IMR-90 (cell line): ENCODE measurements around the gene DICER1. TPM values are rescaled to one million over a fixed set of nuclear protein-coding genes. Genes with fewer than 3 reads are reported as not detected.

ENCODE experiments used
- ATAC-seq: fragments of 200-7000 bp; cut with Tn5 transposase; 2 replicates; pipeline ENCODE4 v1.9.1; 2020; ENCODE audit warnings: low read depth, mild to moderate bottlenecking, moderate library complexity
- BruUV-seq: library from RNA; stranded (reverse); fragments of 400-500 nt; replicated peaks from 2 replicates; lab custom pipeline; 2021; lab: Mats Ljungman, UMichigan
- CTCF ChIA-PET: fragments of 300-600 bp; formaldehyde crosslinking; extraction: SDS; loops from one replicate; lab custom pipeline; 2021; ENCODE audit warnings: antibody characterized with exemption; lab: Yijun Ruan, JAX
- POLR2A ChIA-PET: fragments of 300-600 bp; sonication (Branson Sonifier 250); formaldehyde crosslinking; loops from one replicate; lab custom pipeline; 2022; ENCODE audit warnings: antibody characterized with exemption; ENCODE audit not compliant: unreplicated experiment; lab: Charles Lee
- DNase-seq: peaks from one replicate; pipeline ENCODE4 v3.0.0; 2013
- H2AFZ ChIP-seq: replicated peaks from 2 replicates; pipeline ENCODE3; 2013; ENCODE audit warnings: low read length, mild to moderate bottlenecking; ENCODE audit not compliant: poor library complexity
- H2AK5ac ChIP-seq: 2 replicates; pipeline ENCODE4 v1.6.1; 2013; ENCODE audit warnings: low read depth, low read length, inconsistent platforms
- H2AK9ac ChIP-seq: replicated peaks from 2 replicates; pipeline ENCODE3; 2013; ENCODE audit warnings: mild to moderate bottlenecking, low read depth, low read length, moderate library complexity; ENCODE audit not compliant: poor library complexity
- H2BK120ac ChIP-seq: 2 replicates; pipeline ENCODE4 v1.6.1; 2013; ENCODE audit warnings: low read depth, low read length, inconsistent platforms
- H2BK15ac ChIP-seq: 3 replicates; pipeline ENCODE4 v1.6.1; 2013; ENCODE audit warnings: low read depth, low read length, inconsistent platforms
- H2BK20ac ChIP-seq: 2 replicates; pipeline ENCODE4 v1.6.1; 2013; ENCODE audit warnings: low read depth, mild to moderate bottlenecking, inconsistent platforms, low read length, moderate library complexity
- H2BK5ac ChIP-seq: 2 replicates; pipeline ENCODE4 v1.6.1; 2013; ENCODE audit warnings: mild to moderate bottlenecking, low read depth, low read length, inconsistent platforms; ENCODE audit not compliant: poor library complexity, severe bottlenecking
- H3K14ac ChIP-seq: replicated peaks from 2 replicates; pipeline ENCODE4 v1.6.1; 2013; ENCODE audit warnings: low read depth, low read length, inconsistent platforms
- H3K18ac ChIP-seq: 2 replicates; pipeline ENCODE4 v1.6.1; 2013; ENCODE audit warnings: low read depth, low read length, control low read depth
- H3K23ac ChIP-seq: 2 replicates; pipeline ENCODE4 v1.6.1; 2013; ENCODE audit warnings: low read depth, low read length, inconsistent platforms
- H3K27ac ChIP-seq: 2 replicates; pipeline ENCODE4 v1.5.1; 2013; ENCODE audit warnings: mild to moderate bottlenecking, control low read depth, low read length; ENCODE audit not compliant: insufficient read depth
- H3K27me3 ChIP-seq: 2 replicates; pipeline ENCODE4 v1.6.1; 2013; ENCODE audit warnings: low read length; ENCODE audit not compliant: control insufficient read depth, insufficient read depth
- H3K36me3 ChIP-seq: 2 replicates; pipeline ENCODE4 v1.6.1; 2013; ENCODE audit warnings: low read length, mixed read lengths; ENCODE audit not compliant: control insufficient read depth, insufficient read depth
- H3K4ac ChIP-seq: 2 replicates; pipeline ENCODE4 v1.6.1; 2013; ENCODE audit warnings: low read depth, low read length, inconsistent platforms
- H3K4me1 ChIP-seq: 2 replicates; pipeline ENCODE4 v1.6.1; 2013; ENCODE audit warnings: low read length, mixed read lengths; ENCODE audit not compliant: control insufficient read depth, insufficient read depth
- H3K4me2 ChIP-seq: 2 replicates; pipeline ENCODE4 v1.6.1; 2013; ENCODE audit warnings: low read depth, mild to moderate bottlenecking, control low read depth, low read length, moderate library complexity
- H3K4me3 ChIP-seq: 2 replicates; pipeline ENCODE4 v1.5.1; 2013; ENCODE audit warnings: low read depth, mild to moderate bottlenecking, control low read depth, low read length, moderate library complexity; ENCODE audit not compliant: insufficient read depth
- H3K56ac ChIP-seq: 2 replicates; pipeline ENCODE4 v1.6.1; 2013; ENCODE audit warnings: low read length, inconsistent platforms; ENCODE audit not compliant: insufficient read depth; ENCODE audit errors: extremely low read depth
- H3K79me1 ChIP-seq, 2 experiments: 2 replicates each; pipeline ENCODE4 v1.6.1; 2013; ENCODE audit warnings: low read length in 2 of 2, inconsistent platforms in 1 of 2, low read depth in 1 of 2
- H3K9ac ChIP-seq: 2 replicates; pipeline ENCODE4 v1.6.1; 2013; ENCODE audit warnings: low read depth, low read length, control low read depth
- H3K9me1 ChIP-seq: 2 replicates; pipeline ENCODE4 v1.6.1; 2013; ENCODE audit warnings: low read length, inconsistent platforms; ENCODE audit not compliant: insufficient read depth
- H3K9me3 ChIP-seq: 2 replicates; pipeline ENCODE4 v1.6.1; 2013; ENCODE audit warnings: low read length; ENCODE audit not compliant: control insufficient read depth, insufficient read depth
- H4K20me1 ChIP-seq: 2 replicates; pipeline ENCODE4 v1.6.1; 2013; ENCODE audit warnings: low read length, inconsistent platforms; ENCODE audit not compliant: insufficient read depth
- H4K5ac ChIP-seq: 2 replicates; pipeline ENCODE4 v1.6.1; 2013; ENCODE audit warnings: mild to moderate bottlenecking, low read depth, low read length, control low read depth
- H4K8ac ChIP-seq, 2 experiments: 2 replicates each; pipeline ENCODE4 v1.6.1; 2013; ENCODE audit warnings: low read depth in 2 of 2, low read length in 2 of 2, control low read depth in 1 of 2, inconsistent platforms in 1 of 2
- H4K91ac ChIP-seq: 2 replicates; pipeline ENCODE4 v1.6.1; 2013; ENCODE audit warnings: low read depth, low read length, inconsistent platforms; ENCODE audit not compliant: insufficient read depth
- BHLHE40 ChIP-seq: fragments of 150-350 bp; IDR thresholded peaks from 2 replicates; pipeline ENCODE4 v1.6.1; 2016; ENCODE audit warnings: mild to moderate bottlenecking, low read depth, low read length
- CEBPB ChIP-seq: IDR thresholded peaks from 2 replicates; pipeline ENCODE4 v1.6.1; 2012; ENCODE audit warnings: low read depth, low read length, improper control_type of control experiment
- CHD1 ChIP-seq: IDR thresholded peaks from 2 replicates; pipeline ENCODE4 v1.6.1; 2012; ENCODE audit warnings: low read depth, low read length, improper control_type of control experiment
- FOS ChIP-seq: fragments of 150-350 bp; IDR thresholded peaks from 2 replicates; pipeline ENCODE4 v1.6.1; 2016; ENCODE audit warnings: low read depth, low read length
- MAZ ChIP-seq: IDR thresholded peaks from 2 replicates; pipeline ENCODE4 v1.6.1; 2012; ENCODE audit warnings: low read depth, mild to moderate bottlenecking, low read length, improper control_type of control experiment, moderate library complexity, borderline replicate concordance
- WGBS, 2 experiments: methylation state at CpG; one replicate each; pipeline versions ENCODE4 v1.1.5 to v1.1.7; 2013; ENCODE audit warnings: missing lambda C conversion rate in 2 of 2; ENCODE audit not compliant: insufficient read length in 1 of 2; ENCODE audit errors: extremely low coverage in 2 of 2; 5-methylcytosine and 5-hydroxymethylcytosine counted together
- dilution Hi-C: fragments of 300-500 bp; cut with HindIII; formaldehyde crosslinking; loops from one replicate; pipeline ENCODE4 v1.14.3; 2018; ENCODE audit warnings: low sequenced_read_pairs; ENCODE audit not compliant: unreplicated experiment
- in situ Hi-C: fragments of 300-500 bp; cut with MboI; formaldehyde crosslinking; loops from 3 replicates; pipeline ENCODE4 v1.14.3; 2019; ENCODE audit warnings: low sequenced_read_pairs, inconsistent platforms, mixed read lengths
- intact Hi-C: fragments of 100-400 bp; cut with micrococcal nuclease; formaldehyde crosslinking; loops from 2 replicates; pipeline ENCODE4 v1.10.0; 2022
- polyA plus RNA-seq, 3 experiments: library from polyadenylated mRNA; depleted of rRNA; stranded (reverse); fragments of >200 nt; gene quantifications; 2 replicates each; pipeline ENCODE4 v1.2.3, GENCODE V29; 2012; ENCODE audit warnings: low replicate concordance in 1 of 3
- total RNA-seq: library from RNA; depleted of rRNA; stranded (reverse); fragments of >200 nt; gene quantifications from 2 replicates; pipeline ENCODE4 v1.2.3, GENCODE V29; 2012
- TF ChIP-seq, protein P1 (sequence below): conservative IDR thresholded peaks from 2 replicates; pipeline ENCODE4 v1.5.1; 2012; ENCODE audit warnings: mild to moderate bottlenecking, low read depth, low read length, improper control_type of control experiment
- TF ChIP-seq, protein P2 (sequence below): fragments of 150-350 bp; IDR thresholded peaks from 2 replicates; pipeline ENCODE4 v1.6.1; 2017; ENCODE audit warnings: mild to moderate bottlenecking, antibody characterized with exemption, low read length, low read depth
- TF ChIP-seq, protein P3 (sequence below): fragments of 150-350 bp; IDR thresholded peaks from 2 replicates; pipeline ENCODE4 v1.6.1; 2016; ENCODE audit warnings: low read depth, mild to moderate bottlenecking, low read length, moderate library complexity, borderline replicate concordance

Gene DICER1
- total and polyA plus RNA-seq, 2 of the 4 experiments (the other 2 are of a cell fraction): 9.7 to 49.5 TPM

DNA sequence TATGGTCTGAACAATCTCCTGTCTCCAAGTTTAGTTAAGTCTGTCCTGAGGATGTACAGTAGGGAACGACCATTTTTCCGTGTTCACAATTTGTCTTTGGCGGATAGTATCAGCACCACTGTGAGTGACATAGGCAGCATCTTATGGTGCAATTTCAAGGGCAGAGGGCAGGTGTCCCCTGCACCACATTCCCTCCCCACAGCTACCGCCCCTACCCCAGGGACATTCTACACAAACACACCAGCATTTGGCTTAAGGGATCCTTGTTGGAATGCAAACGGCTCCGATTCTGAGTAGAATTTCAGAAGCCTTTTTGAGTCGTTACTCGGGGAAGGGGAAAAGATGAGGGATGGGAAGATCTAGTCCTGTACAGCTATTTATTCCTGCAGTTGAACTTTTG, 25.1 kb upstream of the DICER1 start:
- BruUV-seq: no TSS peak

More for the DNA sequence above, 25.1 kb upstream of the DICER1 start:
- no peaks in the 10 kb centered on the region; the same call in 1 of the 2 replicates for H3K27me3 ChIP-seq
- H3K4me3 ChIP-seq: no peak overlapping the region
- H3K9ac ChIP-seq: no peak overlapping the region
- H2AFZ ChIP-seq: no peak overlapping the region
- no peak overlapping the region for H2BK5ac ChIP-seq
- H3K9me3 ChIP-seq: no peaks in the 10 kb centered on the region
- H4K5ac ChIP-seq: no peak overlapping the region
- TF ChIP-seq CEBPB (no peak), CHD1 (no peak), MAZ (no peak), BHLHE40 (no peak), FOS (no peak)
- TF ChIP-seq, protein P1, sequence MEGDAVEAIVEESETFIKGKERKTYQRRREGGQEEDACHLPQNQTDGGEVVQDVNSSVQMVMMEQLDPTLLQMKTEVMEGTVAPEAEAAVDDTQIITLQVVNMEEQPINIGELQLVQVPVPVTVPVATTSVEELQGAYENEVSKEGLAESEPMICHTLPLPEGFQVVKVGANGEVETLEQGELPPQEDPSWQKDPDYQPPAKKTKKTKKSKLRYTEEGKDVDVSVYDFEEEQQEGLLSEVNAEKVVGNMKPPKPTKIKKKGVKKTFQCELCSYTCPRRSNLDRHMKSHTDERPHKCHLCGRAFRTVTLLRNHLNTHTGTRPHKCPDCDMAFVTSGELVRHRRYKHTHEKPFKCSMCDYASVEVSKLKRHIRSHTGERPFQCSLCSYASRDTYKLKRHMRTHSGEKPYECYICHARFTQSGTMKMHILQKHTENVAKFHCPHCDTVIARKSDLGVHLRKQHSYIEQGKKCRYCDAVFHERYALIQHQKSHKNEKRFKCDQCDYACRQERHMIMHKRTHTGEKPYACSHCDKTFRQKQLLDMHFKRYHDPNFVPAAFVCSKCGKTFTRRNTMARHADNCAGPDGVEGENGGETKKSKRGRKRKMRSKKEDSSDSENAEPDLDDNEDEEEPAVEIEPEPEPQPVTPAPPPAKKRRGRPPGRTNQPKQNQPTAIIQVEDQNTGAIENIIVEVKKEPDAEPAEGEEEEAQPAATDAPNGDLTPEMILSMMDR: no peak
- TF ChIP-seq, protein P2, sequence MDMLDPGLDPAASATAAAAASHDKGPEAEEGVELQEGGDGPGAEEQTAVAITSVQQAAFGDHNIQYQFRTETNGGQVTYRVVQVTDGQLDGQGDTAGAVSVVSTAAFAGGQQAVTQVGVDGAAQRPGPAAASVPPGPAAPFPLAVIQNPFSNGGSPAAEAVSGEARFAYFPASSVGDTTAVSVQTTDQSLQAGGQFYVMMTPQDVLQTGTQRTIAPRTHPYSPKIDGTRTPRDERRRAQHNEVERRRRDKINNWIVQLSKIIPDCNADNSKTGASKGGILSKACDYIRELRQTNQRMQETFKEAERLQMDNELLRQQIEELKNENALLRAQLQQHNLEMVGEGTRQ: no peak
- TF ChIP-seq, protein P3, sequence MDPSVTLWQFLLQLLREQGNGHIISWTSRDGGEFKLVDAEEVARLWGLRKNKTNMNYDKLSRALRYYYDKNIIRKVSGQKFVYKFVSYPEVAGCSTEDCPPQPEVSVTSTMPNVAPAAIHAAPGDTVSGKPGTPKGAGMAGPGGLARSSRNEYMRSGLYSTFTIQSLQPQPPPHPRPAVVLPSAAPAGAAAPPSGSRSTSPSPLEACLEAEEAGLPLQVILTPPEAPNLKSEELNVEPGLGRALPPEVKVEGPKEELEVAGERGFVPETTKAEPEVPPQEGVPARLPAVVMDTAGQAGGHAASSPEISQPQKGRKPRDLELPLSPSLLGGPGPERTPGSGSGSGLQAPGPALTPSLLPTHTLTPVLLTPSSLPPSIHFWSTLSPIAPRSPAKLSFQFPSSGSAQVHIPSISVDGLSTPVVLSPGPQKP: no peak
- in situ Hi-C loops (no loop called here), intact Hi-C loops (no loop called here), dilution Hi-C loops (no loop called here)
- no peak overlapping the region for H2AK5ac ChIP-seq
- H3K18ac ChIP-seq: no peak overlapping the region
- DNase-seq: no peak
- no peak overlapping the region for H2AK9ac ChIP-seq
- no peaks in the 10 kb centered on the region for H4K20me1 ChIP-seq
- no CpG with 5 or more reads among the region's 8 CpGs for WGBS, 2 experiments
- POLR2A ChIA-PET: no interaction called here
- H2BK120ac ChIP-seq: no peak overlapping the region
- H3K4ac ChIP-seq: no peak overlapping the region
- H3K56ac ChIP-seq: no peak overlapping the region
- no peaks in the 10 kb centered on the region for H3K79me1 ChIP-seq
- H4K8ac ChIP-seq: no peak overlapping the region
- no peak overlapping the region for H3K23ac ChIP-seq
- no peak overlapping the region for H3K27ac ChIP-seq
- H3K14ac ChIP-seq: no peak overlapping the region
- no peak overlapping the region for H2BK15ac ChIP-seq
- no peak overlapping the region for H3K4me2 ChIP-seq
- no peak for ATAC-seq
- H2BK20ac ChIP-seq: no peak overlapping the region
- H3K9me1 ChIP-seq: no peaks in the 10 kb centered on the region
- CTCF ChIA-PET: no interaction called here
- H4K91ac ChIP-seq: no peak overlapping the region
- H3K4me1 ChIP-seq: peaks cover 4% of the 10 kb centered on the region; the same call in 1 of the 2 replicates
- H3K36me3 ChIP-seq: no peaks in the 10 kb centered on the region
